Epithelial cell of proximal tubule (primary cell): ENCODE results near the gene LDB2. TPM values are rescaled to one million over a fixed set of nuclear protein-coding genes. Genes with fewer than 3 reads are reported as not detected.

Experiments used
- DNase-seq: peaks from one replicate; pipeline ENCODE4 v3.0.0-alpha.2; 2011; ENCODE audit warnings: low read depth
- H3K4me3 ChIP-seq: 2 replicates; pipeline ENCODE4 v1.5.1; 2011; ENCODE audit warnings: low read depth, mild to moderate bottlenecking, low read length
- CTCF ChIP-seq: conservative IDR thresholded peaks from 2 replicates; pipeline ENCODE4 v1.5.1; 2012; ENCODE audit warnings: low read depth, mild to moderate bottlenecking, low read length
- total RNA-seq: library from RNA; depleted of rRNA; stranded (reverse); fragments of >200 nt; gene quantifications from 2 replicates; pipeline ENCODE4 v1.2.3, GENCODE V29; 2015

LDB2 gene
- total RNA-seq, 1 donor from 2014 or later: 0.75 TPM

DNA sequence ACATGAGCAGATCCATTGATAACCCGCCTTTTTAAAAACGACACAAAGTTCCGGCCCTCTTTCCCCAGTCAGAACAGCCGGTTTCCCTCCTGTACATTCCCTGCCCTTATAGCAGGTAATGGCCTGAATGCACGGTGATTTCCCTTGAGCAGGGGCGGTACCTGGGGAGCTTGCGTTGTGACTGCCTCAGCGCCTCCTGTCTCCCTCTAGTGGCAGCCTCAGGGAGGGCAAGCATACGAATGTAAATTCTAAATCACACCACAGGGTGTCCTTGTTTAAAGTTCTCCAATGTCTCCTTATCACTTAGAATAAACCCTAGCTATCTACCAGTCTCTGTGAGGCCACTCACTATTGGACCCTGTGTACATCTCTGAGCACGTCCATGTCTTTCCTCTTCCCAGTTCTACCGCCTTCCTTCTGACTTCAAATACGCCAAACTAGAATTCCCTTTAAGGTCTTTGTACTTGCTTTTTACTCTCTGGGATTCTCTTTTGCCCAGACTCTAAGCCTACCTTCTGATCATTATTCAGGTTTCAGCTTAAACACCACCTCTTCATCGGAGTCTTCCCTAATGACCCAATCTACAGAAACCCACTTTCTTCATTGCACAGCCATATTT lies 18.4 kb upstream of the LDB2 start:
- TF ChIP-seq CTCF: peak; percentile 96
- no peak overlapping the region for H3K4me3 ChIP-seq
- DNase-seq: no peak

GRCh38 chr4:16916031-16916430 lies 17.6 kb upstream of the LDB2 start:
- DNase-seq: peak; percentile 35
- H3K4me3 ChIP-seq: no peak overlapping the region
- TF ChIP-seq CTCF: no peak

- peak; percentile 59 for TF ChIP-seq CTCF
- no peak overlapping the region for H3K4me3 ChIP-seq
- DNase-seq: no peak
Observed at GRCh38 chr4:16914208-16914607, 15.8 kb upstream of the LDB2 start.

DNA sequence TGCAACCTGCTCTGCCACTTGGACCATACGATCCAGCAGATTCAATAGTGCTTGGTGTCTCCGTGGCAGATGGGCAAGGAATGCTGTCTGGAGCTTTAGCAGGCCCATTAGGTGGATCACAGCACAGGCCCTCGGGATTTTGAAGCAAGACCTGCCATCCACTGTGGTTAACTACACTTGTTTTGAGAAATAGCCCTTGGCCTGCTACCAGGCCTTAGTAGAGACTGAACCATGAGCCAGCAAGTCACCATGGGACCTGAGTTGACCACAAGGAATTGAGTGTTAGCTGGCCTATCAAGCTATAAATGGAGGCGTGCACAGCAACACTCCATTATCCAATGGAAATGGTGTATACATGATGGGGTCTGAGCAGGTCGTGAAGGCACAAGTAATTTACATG lies 14.5 kb upstream of the LDB2 start:
- no peak for DNase-seq
- no peak for TF ChIP-seq CTCF
- H3K4me3 ChIP-seq: no peak overlapping the region

DNA sequence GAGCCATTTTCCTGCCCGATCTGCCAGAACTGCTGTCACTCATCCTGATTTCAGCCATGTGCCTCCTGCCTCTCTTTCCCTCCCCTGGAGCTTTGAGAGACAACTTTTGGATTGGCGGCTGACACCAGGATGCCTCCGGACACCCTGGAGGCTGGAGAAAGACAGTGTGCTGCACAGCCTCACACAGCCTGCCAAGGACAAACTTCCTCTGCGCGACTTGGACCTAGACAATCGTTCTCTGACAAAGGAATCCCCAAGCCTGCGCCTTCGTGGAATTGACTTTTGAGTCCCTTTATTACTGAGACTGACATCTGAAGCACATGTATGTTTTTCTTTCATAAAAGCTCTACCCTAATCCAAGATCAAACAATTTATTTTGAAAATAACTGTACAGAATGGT lies 10.8 kb upstream of the LDB2 start:
- no peak overlapping the region for H3K4me3 ChIP-seq
- no peak for TF ChIP-seq CTCF
- DNase-seq: no peak

DNA sequence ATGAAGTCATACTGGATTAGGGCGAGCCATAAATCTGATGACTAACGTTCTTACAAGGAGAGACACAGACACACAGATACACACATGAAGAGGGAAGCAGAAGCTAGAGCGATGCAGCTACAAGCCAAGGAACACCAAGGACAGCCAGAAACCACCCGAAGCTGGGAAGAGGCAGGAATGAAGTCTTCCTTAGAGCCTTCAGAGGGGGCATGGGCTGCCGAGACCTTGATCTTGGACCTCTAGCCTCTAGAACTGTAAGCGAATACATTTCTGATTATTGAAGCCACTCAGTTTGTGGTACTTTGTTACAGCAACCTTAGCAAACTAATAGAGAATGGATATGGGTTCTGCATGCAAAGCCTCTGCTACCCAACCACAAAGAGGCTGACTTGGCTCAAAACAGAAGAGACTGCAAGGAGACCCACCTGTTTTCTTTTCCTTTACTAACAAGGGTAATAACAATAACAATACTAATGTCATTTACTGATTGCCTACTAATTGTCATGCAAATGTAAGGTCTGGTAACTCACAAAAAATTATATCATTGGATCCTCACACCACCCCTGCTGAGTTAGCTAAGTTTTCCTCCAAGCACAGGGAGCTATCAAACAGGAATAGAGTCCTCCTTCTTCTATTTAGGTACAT lies 10.1 kb upstream of the LDB2 start:
- DNase-seq: no peak
- no peak overlapping the region for H3K4me3 ChIP-seq
- TF ChIP-seq CTCF: no peak

GRCh38 chr4:16900325-16900724 lies 1.9 kb upstream of the LDB2 start:
- no peak for DNase-seq
- no peak for TF ChIP-seq CTCF

More at GRCh38 chr4:16900325-16900724, 1.9 kb upstream of the LDB2 start:
- no peak overlapping the region for H3K4me3 ChIP-seq
